Measurements from ENCODE around the gene ITGA1.

ITGA1 gene

GRCh38 chr5:52807037-52807436 lies 19.3 kb downstream of the ITGA1 start (continued):
- TF ChIP-seq ZNF473 (tag by site-specific recombination; IDR thresholded peaks at IDR 0.05) (no peak), SP3 (tag by site-specific recombination; IDR thresholded peaks at IDR 0.05) (no peak), YY2 (tag by site-specific recombination; IDR thresholded peaks at IDR 0.05) (no peak), ZNF629 (tag by site-specific recombination; IDR thresholded peaks at IDR 0.05) (no peak), ZNF843 (tag by site-specific recombination; IDR thresholded peaks at IDR 0.05) (no peak), ZNF248 (tag by site-specific recombination; IDR thresholded peaks at IDR 0.05) (no peak), WT1 (tag by site-specific recombination; IDR thresholded peaks at IDR 0.05) (no peak)

- Histone ChIP-seq H3K36me3 (ENCODE audit: control insufficient read depth in 2 of 2, insufficient read depth in 1 of 2, low read length in 2 of 2) (peaks cover 4 to 12% of the 10 kb centered on the region in 2 experiments; a peak in 1 of 3 replicates), H3K9me3 (ENCODE audit: control insufficient read depth, insufficient read depth, low read depth, low read length) (no peaks in the 10 kb centered on the region), H3K4me3 (ENCODE audit: low read depth, low read length) (no peak overlapping the region), H3K27ac (ENCODE audit: extremely low read depth, low read depth, low read length) (no peak overlapping the region), H3K4me1 (ENCODE audit: control insufficient read depth, insufficient read depth, low read length) (peaks cover 11% of the 10 kb centered on the region)
- POLR2A ChIA-PET: interaction anchor here (0.6 to 1.0 kb wide), 2 partner anchors 8 to 1504 kb away, joined by 3 to 8 read pairs; no protein-coding TSS in a partner anchor
- TF ChIP-seq ZBTB21 (tag by site-specific recombination; IDR thresholded peaks at IDR 0.05) (no peak), ZNF19 (tag by site-specific recombination; IDR thresholded peaks at IDR 0.05; ENCODE audit: low read depth) (no peak), SP7 (tag by site-specific recombination; IDR thresholded peaks at IDR 0.05) (peak; percentile 82), OSR2 (tag by site-specific recombination; IDR thresholded peaks at IDR 0.05) (peak; percentile 78), PRDM6 (tag by site-specific recombination; IDR thresholded peaks at IDR 0.05) (peak; percentile 73), ZNF664 (tag by site-specific recombination; IDR thresholded peaks at IDR 0.05) (peak; percentile 72; the same call in 1 of the 2 replicates), FEZF1 (tag by site-specific recombination; IDR thresholded peaks at IDR 0.05) (peak; percentile 46), IKZF3 (tag by site-specific recombination; IDR thresholded peaks at IDR 0.05) (peak; percentile 36; the same call in 1 of the 2 replicates), ZBTB44 (tag by site-specific recombination; IDR thresholded peaks at IDR 0.05) (peak; percentile 52; the same call in 1 of the 2 replicates), GLIS1 (tag by site-specific recombination; IDR thresholded peaks at IDR 0.05) (0 out of 2 replicates have a peak, but pooled peaks have one; percentile 16), ZNF155 (tag by site-specific recombination; IDR thresholded peaks at IDR 0.05) (no peak), ZNF776 (tag by site-specific recombination; IDR thresholded peaks at IDR 0.05; ENCODE audit: borderline replicate concordance) (no peak)
- CTCF ChIA-PET: no interaction called here
Measured at GRCh38 chr5:52807723-52808122, 20.0 kb downstream of the ITGA1 start.

- CTCF ChIA-PET: no interaction called here
- Histone ChIP-seq H3K9me3 (ENCODE audit: control insufficient read depth, insufficient read depth, low read depth, low read length) (no peaks in the 10 kb centered on the region), H3K36me3 (ENCODE audit: control insufficient read depth in 2 of 2, insufficient read depth in 1 of 2, low read length in 2 of 2) (peaks cover 4 to 11% of the 10 kb centered on the region in 2 experiments; a peak in 1 of 3 replicates), H3K4me3 (ENCODE audit: low read depth, low read length) (no peak overlapping the region), H3K4me1 (ENCODE audit: control insufficient read depth, insufficient read depth, low read length) (peaks cover 11% of the 10 kb centered on the region), H3K27ac (ENCODE audit: extremely low read depth, low read depth, low read length) (no peak overlapping the region)
- POLR2A ChIA-PET: interaction anchor here (0.6 to 1.0 kb wide), 5 partner anchors 9 to 753 kb away, joined by 3 to 8 read pairs (median 4); no protein-coding TSS in a partner anchor
- no peak for TF ChIP-seq ZNF2 (tag by site-specific recombination; IDR thresholded peaks at IDR 0.05)
- TF ChIP-seq ZNF175 (tag by site-specific recombination; IDR thresholded peaks at IDR 0.05): no peak
- peak; percentile 75 for TF ChIP-seq PRDM6 (tag by site-specific recombination; IDR thresholded peaks at IDR 0.05)
- no peak for TF ChIP-seq ZNF623 (tag by site-specific recombination; IDR thresholded peaks at IDR 0.05)
- no peak for TF ChIP-seq ZSCAN23 (tag by site-specific recombination; IDR thresholded peaks at IDR 0.05)
- TF ChIP-seq BCL6B (tag by site-specific recombination; IDR thresholded peaks at IDR 0.05): no peak
- no peak for TF ChIP-seq ZNF449 (tag by site-specific recombination; IDR thresholded peaks at IDR 0.05)
- TF ChIP-seq TCF7L2 (IDR thresholded peaks at IDR 0.05; ENCODE audit: borderline replicate concordance, low read depth, low read length): no peak
- no peak for TF ChIP-seq KLF9 (tag by site-specific recombination; IDR thresholded peaks at IDR 0.05; ENCODE audit: low read depth)
Measured at GRCh38 chr5:52808316-52808901, 20.7 kb downstream of the ITGA1 start.
